ACHN (cell line): ENCODE data around the gene SIRPA.
A peak's percentile ranks its signal among the peaks of the same experiment; 100 is the strongest.
"Not testable (repeated sequence)": the region's sequence is repeated elsewhere in the genome, so short reads cannot be mapped to it uniquely, and the experiment has no call there.

Experiments
- DNase-seq: peaks from one replicate; pipeline ENCODE4 v3.0.0-alpha.2; 2015
- in situ Hi-C: cut with HindIII; loops from 2 replicates; pipeline ENCODE4 v1.10.0; 2017; ENCODE audit warnings: low sequenced_read_pairs, low pct_ligation_motif_present, low pct_unique_long_range_greater_than_20kb

The SIRPA gene

GRCh38 chr20:1920826-1921225 is 25.6 kb downstream of the SIRPA start:
- in situ Hi-C loops = no loop called here
- DNase-seq = peak; percentile 91

DNA sequence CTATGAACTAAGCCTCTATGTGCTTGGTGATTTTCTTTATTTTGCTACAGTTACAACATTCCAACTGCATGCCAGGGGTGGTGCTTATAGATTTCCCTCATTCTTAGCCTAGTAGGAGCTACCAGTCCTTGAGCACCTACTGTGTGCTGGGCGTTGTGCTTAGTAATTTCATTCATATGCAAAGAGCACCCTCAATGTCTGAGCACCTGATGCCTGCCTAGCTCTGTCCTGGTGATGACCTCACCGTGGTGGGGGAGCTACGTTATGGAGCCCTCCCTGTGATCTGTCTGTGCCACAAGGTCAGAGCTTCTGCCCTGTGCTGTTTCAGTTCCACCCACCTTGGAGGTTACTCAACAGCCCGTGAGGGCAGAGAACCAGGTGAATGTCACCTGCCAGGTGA is 26.8 kb downstream of the SIRPA start:
- in situ Hi-C loops, DNase-seq: not testable (repeated sequence)

GRCh38 chr20:1922786-1923185 is 27.6 kb downstream of the SIRPA start:
- in situ Hi-C loops = no loop called here
- no peak for DNase-seq

DNA sequence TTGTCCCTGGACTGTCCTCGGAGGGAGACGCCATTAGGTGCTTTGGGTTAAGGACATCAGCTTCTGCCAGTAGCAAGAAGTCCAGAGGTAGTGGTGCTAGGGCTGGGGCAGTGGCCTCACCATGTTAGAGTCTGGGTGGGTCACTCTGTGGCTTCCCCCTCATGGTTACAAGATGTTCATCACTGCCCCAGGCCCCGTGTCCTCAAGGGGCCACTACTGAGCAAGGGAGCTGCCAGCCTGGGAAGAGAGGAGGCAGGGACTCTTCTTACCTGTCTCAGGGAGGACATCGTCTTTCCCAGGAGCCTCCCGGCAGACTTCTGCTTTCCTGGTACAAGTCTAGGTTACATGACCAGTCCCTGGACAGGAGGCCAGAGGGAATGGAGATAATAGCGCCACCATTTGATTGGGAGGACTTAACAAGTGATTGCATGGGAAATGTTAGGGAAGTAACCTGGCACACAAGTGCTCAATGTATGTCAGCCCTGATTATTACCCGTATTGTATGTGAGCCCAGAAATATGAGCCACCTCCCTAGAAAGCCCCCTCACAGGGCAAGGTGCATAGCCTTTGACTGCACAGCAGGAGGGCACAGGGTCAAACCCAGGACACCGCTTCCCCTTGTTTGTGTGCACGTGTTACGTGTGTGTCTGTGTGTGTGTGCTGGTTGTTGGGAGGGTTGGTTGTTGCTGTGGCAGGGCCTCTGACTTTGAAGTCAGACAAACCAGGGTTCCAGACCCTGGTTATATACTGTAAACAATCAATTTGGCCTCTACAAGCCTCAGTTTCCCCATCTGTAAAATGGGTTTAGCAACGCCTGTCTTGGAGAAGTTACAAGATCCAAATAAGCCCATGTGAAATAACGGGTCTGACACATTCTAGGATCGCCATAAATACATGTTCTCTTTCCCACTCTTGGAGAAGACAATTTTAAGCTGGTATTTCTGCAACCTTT is 30.0 kb downstream of the SIRPA start:
- in situ Hi-C loops = no loop called here
- no peak for DNase-seq

- in situ Hi-C loops = no loop called here
- DNase-seq = no peak
Observed at GRCh38 chr20:1926237-1926636, 31.0 kb downstream of the SIRPA start.

GRCh38 chr20:1927217-1927616 is 32.0 kb downstream of the SIRPA start:
- no peak for DNase-seq
- in situ Hi-C loops = no loop called here

DNA sequence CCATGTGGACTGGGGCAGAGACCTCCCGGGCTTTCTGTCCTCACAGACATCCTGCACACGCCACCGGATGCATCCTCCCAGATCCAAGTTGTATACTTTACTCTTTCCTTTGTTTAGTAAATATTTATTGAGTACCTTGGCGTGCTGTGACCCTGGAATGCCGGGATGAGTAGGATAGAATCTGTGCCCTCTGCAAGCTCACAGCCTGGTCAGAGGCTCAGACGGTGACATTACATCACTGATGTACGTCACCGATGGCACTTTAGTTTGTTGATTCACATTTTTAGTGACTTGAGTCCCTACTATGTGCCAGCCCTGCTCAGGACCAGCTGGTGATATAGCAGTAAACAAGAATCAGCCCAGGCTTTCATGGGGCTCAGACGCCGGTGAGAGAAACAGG is 32.9 kb downstream of the SIRPA start:
- no peak for DNase-seq
- in situ Hi-C loops = no loop called here

DNA sequence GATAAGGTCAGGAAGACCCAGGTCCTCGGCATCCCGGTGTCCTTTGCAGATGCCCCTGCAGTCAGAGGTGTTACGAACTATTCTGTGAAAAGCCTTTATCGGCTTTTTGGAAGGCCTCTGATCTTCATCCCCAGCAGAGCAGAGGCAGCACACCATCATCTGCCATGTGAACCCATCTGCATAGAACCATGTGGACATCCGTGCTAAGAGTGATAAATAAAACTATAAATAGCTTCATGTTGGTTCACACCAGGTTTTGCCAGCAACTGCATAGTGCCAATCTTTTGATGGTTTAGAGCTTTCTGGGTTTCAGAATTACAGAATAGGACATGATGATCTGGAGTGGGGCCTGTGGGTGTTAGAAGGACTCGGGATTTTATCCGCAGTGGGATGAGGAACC is 33.6 kb downstream of the SIRPA start:
- DNase-seq = no peak
- in situ Hi-C loops = no loop called here

DNA sequence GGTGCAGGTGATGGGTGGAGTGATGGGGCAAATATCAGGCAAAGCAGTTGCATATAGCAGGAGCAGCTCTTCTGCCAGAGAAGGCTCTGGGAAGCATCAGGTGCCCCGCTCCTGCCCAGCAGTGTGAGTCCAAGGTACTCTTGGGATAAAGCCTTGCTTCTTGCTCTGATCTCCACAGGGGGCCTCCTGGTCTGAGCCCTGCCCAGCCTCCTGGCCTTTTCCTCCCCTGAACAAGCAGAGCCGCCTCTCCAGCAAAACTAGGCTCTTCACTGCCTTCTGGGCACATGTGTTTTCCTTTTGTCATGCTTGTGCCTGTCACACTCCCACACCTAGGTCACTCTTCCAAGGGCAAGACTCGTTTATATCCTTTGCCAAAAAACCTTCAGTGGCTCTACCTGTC is 34.3 kb downstream of the SIRPA start:
- in situ Hi-C loops = no loop called here
- no peak for DNase-seq

DNA sequence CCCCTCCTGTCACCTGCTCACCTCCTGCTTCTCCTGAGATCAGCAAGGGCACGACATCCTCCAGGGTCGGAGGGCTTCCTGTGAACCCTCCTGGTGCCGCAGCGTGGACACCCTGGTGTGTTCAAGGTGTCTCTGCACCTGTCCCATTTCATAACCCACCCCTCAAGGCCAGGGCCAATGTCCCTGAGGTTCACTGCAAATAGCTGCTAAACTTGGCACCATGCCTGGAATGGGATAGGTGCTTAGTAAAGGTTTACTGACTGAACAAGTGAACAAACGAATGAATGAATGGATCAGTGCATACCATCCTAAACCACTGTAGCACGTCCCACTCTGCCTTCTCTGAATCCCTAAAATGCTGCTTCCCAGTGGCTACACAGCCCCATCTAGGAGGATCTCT is 35.0 kb downstream of the SIRPA start:
- in situ Hi-C loops = no loop called here
- no peak for DNase-seq

DNA sequence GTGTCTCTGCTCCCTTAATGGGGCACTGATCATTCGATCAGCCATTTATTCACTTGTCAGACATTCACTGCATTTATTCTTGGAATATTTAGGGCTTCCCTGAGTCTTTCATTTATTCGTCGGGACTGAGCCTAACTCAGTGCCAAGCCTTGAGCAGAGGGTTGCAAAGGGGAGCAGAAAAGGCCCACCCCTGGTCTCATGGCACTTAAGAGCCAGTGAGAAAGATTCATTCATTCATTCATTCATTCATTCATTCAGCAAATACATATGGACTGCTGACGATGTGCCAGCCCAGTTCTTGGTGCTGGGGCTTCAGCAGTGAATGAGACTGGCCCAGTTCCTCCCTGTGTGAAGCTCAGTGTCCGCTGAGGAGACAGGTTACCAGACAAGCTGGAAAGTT is 36.6 kb downstream of the SIRPA start:
- no peak for DNase-seq
- in situ Hi-C loops = no loop called here

- DNase-seq = no peak
- in situ Hi-C loops = no loop called here
Observed at GRCh38 chr20:1932971-1933370, 37.8 kb downstream of the SIRPA start.

DNA sequence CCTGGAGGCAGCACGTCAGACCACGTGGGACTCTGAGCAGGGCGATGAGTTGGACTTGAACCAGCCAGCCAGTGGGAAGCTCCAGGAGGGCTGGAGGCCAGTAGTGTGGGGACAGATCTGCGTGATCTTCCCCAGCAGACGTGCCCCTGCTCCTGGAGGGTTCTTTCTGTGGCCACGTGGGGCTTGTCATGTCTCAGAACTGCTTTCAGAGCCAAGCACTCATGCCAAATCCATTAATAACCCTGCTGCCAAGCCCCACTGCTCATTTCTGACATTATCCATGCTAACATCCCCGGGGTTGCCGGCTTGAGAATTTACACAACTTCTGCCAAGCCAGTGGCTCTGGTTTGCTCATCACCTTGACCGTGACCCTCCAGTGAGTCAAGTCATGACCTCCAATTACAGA is 38.3 kb downstream of the SIRPA start:
- in situ Hi-C loops = no loop called here
- no peak for DNase-seq

DNA sequence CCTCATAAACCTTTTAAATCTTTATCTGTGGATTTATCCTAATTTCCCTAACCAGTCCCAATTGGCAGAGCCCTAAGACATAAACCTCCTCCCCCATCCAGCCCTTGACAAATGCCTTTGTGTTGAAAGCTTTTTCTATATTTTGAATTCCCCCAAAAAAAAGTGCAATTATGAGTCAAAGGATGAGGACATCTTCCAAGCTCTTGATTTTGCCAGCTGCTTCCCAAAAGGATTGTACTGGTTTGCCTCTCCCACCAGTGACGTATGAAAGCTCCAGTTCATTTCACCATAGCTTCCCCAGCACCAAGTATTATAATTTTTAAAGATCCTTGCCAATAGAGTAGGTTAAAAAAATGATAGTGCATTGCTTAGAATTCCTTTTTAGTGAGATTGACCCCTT is 38.9 kb downstream of the SIRPA start:
- no peak for DNase-seq
- in situ Hi-C loops = no loop called here

GRCh38 chr20:1934721-1935573 is 39.7 kb downstream of the SIRPA start:
- no peak for DNase-seq
- in situ Hi-C loops = no loop called here

GRCh38 chr20:1935696-1936366 is 40.6 kb downstream of the SIRPA start:
- in situ Hi-C loops = no loop called here

DNA sequence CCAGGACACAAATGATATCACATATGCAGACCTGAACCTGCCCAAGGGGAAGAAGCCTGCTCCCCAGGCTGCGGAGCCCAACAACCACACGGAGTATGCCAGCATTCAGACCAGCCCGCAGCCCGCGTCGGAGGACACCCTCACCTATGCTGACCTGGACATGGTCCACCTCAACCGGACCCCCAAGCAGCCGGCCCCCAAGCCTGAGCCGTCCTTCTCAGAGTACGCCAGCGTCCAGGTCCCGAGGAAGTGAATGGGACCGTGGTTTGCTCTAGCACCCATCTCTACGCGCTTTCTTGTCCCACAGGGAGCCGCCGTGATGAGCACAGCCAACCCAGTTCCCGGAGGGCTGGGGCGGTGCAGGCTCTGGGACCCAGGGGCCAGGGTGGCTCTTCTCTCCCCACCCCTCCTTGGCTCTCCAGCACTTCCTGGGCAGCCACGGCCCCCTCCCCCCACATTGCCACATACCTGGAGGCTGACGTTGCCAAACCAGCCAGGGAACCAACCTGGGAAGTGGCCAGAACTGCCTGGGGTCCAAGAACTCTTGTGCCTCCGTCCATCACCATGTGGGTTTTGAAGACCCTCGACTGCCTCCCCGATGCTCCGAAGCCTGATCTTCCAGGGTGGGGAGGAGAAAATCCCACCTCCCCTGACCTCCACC is 42.2 kb downstream of the SIRPA start:
- DNase-seq = no peak
- in situ Hi-C loops = no loop called here

More at GRCh38 chr20:1935696-1936366, 40.6 kb downstream of the SIRPA start:
- DNase-seq = no peak

- in situ Hi-C loops = no loop called here
- DNase-seq = no peak
Observed at GRCh38 chr20:1938464-1939269, 43.5 kb downstream of the SIRPA start.
